Adrenal gland (tissue), 5 donors: ENCODE results near the gene SPTB.

Experiments
- POLR2A ChIP-seq, 2 donors: fragments of 450-650 bp; IDR thresholded peaks; one replicate each; pipeline ENCODE4 v1.6.1; 2017; ENCODE audit warnings: antibody characterized with exemption in 2 of 2, mild to moderate bottlenecking in 2 of 2, moderate library complexity in 1 of 2
- TF ChIP-seq, protein P1 (sequence below), 6 experiments: fragments of 450-650 bp in 4 of 6; fragments of 200-600 bp in 2 of 6; sonication (generic) in 1 of 6; IDR thresholded peaks; 1 replicate in 5 of 6; 2 replicates in 1 of 6; pipeline versions ENCODE4 v1.5.1 to v1.8.0; 2016 to 2021; ENCODE audit warnings: antibody characterized with exemption in 6 of 6, mild to moderate bottlenecking in 2 of 6, moderate library complexity in 1 of 6
- donor health status: DM: no; HTN: no; CAD: no.

DNA sequence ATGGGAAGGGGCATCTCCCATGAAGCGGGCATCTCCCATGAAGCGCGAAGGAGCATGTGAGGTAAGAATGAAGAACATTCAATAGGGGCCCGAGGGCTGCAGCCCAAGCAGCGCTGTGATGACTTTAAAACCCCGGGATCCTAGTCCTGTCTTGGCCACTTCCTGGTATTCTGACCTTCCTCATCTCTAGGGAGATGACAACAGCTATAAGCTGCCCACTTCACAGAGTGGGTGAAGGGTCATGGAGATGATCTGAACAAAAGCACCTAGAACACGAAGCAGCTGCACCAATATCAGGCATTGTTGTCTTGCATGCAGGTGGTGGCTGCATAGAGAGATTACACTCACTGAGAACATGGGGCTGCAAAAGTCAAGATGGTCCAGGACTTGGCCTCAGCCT, 64.5 kb downstream of the SPTB start:
- TF ChIP-seq, protein P1, sequence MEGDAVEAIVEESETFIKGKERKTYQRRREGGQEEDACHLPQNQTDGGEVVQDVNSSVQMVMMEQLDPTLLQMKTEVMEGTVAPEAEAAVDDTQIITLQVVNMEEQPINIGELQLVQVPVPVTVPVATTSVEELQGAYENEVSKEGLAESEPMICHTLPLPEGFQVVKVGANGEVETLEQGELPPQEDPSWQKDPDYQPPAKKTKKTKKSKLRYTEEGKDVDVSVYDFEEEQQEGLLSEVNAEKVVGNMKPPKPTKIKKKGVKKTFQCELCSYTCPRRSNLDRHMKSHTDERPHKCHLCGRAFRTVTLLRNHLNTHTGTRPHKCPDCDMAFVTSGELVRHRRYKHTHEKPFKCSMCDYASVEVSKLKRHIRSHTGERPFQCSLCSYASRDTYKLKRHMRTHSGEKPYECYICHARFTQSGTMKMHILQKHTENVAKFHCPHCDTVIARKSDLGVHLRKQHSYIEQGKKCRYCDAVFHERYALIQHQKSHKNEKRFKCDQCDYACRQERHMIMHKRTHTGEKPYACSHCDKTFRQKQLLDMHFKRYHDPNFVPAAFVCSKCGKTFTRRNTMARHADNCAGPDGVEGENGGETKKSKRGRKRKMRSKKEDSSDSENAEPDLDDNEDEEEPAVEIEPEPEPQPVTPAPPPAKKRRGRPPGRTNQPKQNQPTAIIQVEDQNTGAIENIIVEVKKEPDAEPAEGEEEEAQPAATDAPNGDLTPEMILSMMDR (IDR thresholded peaks at IDR 0.05) = no peak
- TF ChIP-seq POLR2A (IDR thresholded peaks at IDR 0.05) = no peak
